Smooth muscle cell (in vitro differentiated cells): ENCODE measurements around the gene KRTAP10-4. TPM values are rescaled to one million over a fixed set of nuclear protein-coding genes. Genes with fewer than 3 reads are reported as not detected.

ENCODE experiments used
- DNase-seq: peaks from one replicate; lab custom pipeline; 2025; ENCODE audit not compliant: unreplicated experiment; lab: John Stamatoyannopoulos, UW
- H2AFZ ChIP-seq: fragments of 200-600 bp; sonication (generic); 2 replicates; pipeline ENCODE4 v1.6.0; 2016; ENCODE audit warnings: antibody characterized with exemption, low read depth, mild to moderate bottlenecking
- H3F3A ChIP-seq: fragments of 200-600 bp; sonication (generic); 2 replicates; pipeline ENCODE4 v1.6.0; 2017; ENCODE audit warnings: antibody characterized with exemption, low read depth
- H3K27ac ChIP-seq: fragments of 200-600 bp; sonication (generic); 2 replicates; pipeline ENCODE4 v1.5.1; 2016; ENCODE audit warnings: low read depth, mild to moderate bottlenecking
- H3K27me3 ChIP-seq: fragments of 200-600 bp; sonication (generic); 2 replicates; pipeline ENCODE4 v1.6.1; 2016; ENCODE audit warnings: low read depth, mild to moderate bottlenecking
- H3K36me3 ChIP-seq: fragments of 200-600 bp; sonication (generic); 2 replicates; pipeline ENCODE4 v1.5.1; 2016; ENCODE audit warnings: low read depth
- H3K4me1 ChIP-seq: fragments of 200-600 bp; sonication (generic); 2 replicates; pipeline ENCODE4 v1.5.1; 2016; ENCODE audit warnings: low read depth
- H3K4me2 ChIP-seq: fragments of 200-600 bp; sonication (generic); 2 replicates; pipeline ENCODE4 v1.6.0; 2016; ENCODE audit warnings: mild to moderate bottlenecking
- H3K4me3 ChIP-seq: fragments of 200-600 bp; sonication (generic); 2 replicates; pipeline ENCODE4 v1.5.1; 2016; ENCODE audit warnings: mild to moderate bottlenecking
- H3K79me2 ChIP-seq: fragments of 200-600 bp; sonication (generic); 2 replicates; pipeline ENCODE4 v1.6.0; 2016; ENCODE audit warnings: low read depth, mild to moderate bottlenecking
- H3K9ac ChIP-seq: fragments of 200-600 bp; sonication (generic); 2 replicates; pipeline ENCODE4 v1.6.0; 2016; ENCODE audit warnings: low read depth
- H3K9me3 ChIP-seq: fragments of 200-600 bp; sonication (generic); replicated peaks from 2 replicates; pipeline ENCODE4 v1.5.1; 2016; ENCODE audit warnings: low read depth
- H4K20me1 ChIP-seq: fragments of 200-600 bp; sonication (generic); 2 replicates; pipeline ENCODE4 v1.6.0; 2016; ENCODE audit warnings: low read depth
- CTCF ChIP-seq: fragments of 200-600 bp; sonication (generic); IDR thresholded peaks from 2 replicates; pipeline ENCODE4 v1.5.1; 2017; ENCODE audit warnings: borderline replicate concordance, mild to moderate bottlenecking, antibody characterized with exemption; ENCODE audit not compliant: insufficient read depth, poor library complexity, severe bottlenecking
- WGBS: methylation state at CpG from one replicate; pipeline ENCODE4 v1.1.7; 2016; ENCODE audit warnings: low lambda C conversion rate; 5-methylcytosine and 5-hydroxymethylcytosine counted together
- polyA plus RNA-seq: library from polyadenylated mRNA; unstranded; fragments of >200 nt; fragmentation: Nextera tagmentation; extraction: Ambion mirVana; gene quantifications from 2 replicates; pipeline ENCODE4 v1.2.1, GENCODE V29; 2016
- total RNA-seq: library from RNA; depleted of rRNA; stranded (reverse); fragments of >200 nt; gene quantifications from 2 replicates; pipeline ENCODE4 v1.2.3, GENCODE V29; 2014

Gene KRTAP10-4
- total and polyA plus RNA-seq, 2 experiments from 2014 or later = not detected

DNA sequence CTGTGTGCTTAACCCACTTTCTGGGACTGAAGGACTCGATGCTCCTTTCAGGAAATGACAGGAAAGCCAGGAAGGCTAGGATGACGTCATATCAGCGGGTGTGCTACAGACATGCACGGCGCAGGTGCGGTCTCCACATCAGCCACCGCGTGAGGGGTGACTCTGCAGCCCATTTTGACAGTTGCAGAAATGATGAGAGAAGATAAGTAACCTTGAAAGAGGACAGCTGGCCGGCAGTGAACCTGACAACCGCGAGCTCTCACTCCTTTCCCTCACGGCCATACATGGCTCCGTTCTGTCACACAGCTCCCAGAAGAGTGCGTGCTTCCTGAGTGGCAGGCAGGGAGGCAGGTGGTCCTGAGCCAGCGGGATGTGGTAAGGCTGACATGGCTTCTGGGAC, 8.5 kb downstream of the KRTAP10-4 start:
- Histone ChIP-seq H3K9me3 (peaks cover 12% of the 10 kb centered on the region), H3K27me3 (no peaks in the 10 kb centered on the region), H3K4me1 (peaks cover 3% of the 10 kb centered on the region), H3K9ac (no peak overlapping the region), H3K79me2 (no peaks in the 10 kb centered on the region), H3K4me3 (no peak overlapping the region), H4K20me1 (no peaks in the 10 kb centered on the region), H3K27ac (no peak overlapping the region), H3F3A (no peaks in the 10 kb centered on the region), H3K36me3 (no peaks in the 10 kb centered on the region), H3K4me2 (no peak overlapping the region), H2AFZ (no peak overlapping the region)
- DNase-seq = no peak
- 80% methylated on average over 15 of the region's 15 CpGs for WGBS
- TF ChIP-seq CTCF = no peak

GRCh38 chr21:44583089-44583799, 9.7 kb downstream of the KRTAP10-4 start:
- Histone ChIP-seq H3K79me2 (no peaks in the 10 kb centered on the region), H4K20me1 (no peaks in the 10 kb centered on the region), H2AFZ (no peak overlapping the region), H3F3A (no peaks in the 10 kb centered on the region), H3K27me3 (no peaks in the 10 kb centered on the region), H3K9me3 (peaks cover 9% of the 10 kb centered on the region), H3K27ac (no peak overlapping the region), H3K36me3 (no peaks in the 10 kb centered on the region), H3K4me2 (no peak overlapping the region), H3K4me1 (peaks cover 3% of the 10 kb centered on the region), H3K9ac (no peak overlapping the region), H3K4me3 (no peak overlapping the region)
- 35% methylated on average over 11 of the region's 11 CpGs for WGBS
- no peak for DNase-seq
- TF ChIP-seq CTCF = no peak

DNA sequence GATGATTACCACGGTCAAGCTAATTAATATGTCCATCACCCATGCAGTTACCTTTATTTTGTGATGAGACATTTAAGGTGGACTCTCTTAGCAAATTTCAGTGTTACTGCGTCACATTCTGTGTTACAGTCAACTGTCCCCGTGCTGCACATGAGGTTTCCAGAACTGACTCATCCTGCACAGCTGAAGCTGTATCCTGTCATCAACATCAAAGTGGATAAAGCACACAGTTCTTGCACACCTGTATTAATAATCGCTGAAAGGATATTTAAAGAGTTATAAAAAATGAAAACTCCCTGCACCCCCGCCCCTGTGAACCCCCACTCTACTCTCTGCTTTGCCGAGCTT, 10.2 kb downstream of the KRTAP10-4 start:
- no peak for TF ChIP-seq CTCF
- H3F3A ChIP-seq = no peaks in the 10 kb centered on the region
- no peak overlapping the region for H3K9ac ChIP-seq
- H3K4me1 ChIP-seq = peaks cover 3% of the 10 kb centered on the region
- H4K20me1 ChIP-seq = no peaks in the 10 kb centered on the region
- no peaks in the 10 kb centered on the region for H3K36me3 ChIP-seq
- H3K27ac ChIP-seq = no peak overlapping the region
- H3K9me3 ChIP-seq = peaks cover 9% of the 10 kb centered on the region
- H3K79me2 ChIP-seq = no peaks in the 10 kb centered on the region
- DNase-seq = no peak
- H3K4me2 ChIP-seq = no peak overlapping the region
- 81% methylated on average over 6 of the region's 6 CpGs for WGBS
- H3K4me3 ChIP-seq = no peak overlapping the region
- no peaks in the 10 kb centered on the region for H3K27me3 ChIP-seq
- no peak overlapping the region for H2AFZ ChIP-seq

- no peak for DNase-seq
- Histone ChIP-seq H3K4me2 (no peak overlapping the region), H2AFZ (no peak overlapping the region), H3K4me1 (peaks cover 3% of the 10 kb centered on the region), H3K9me3 (peaks cover 9% of the 10 kb centered on the region), H3K36me3 (no peaks in the 10 kb centered on the region), H3K9ac (no peak overlapping the region), H3K79me2 (no peaks in the 10 kb centered on the region), H3K27me3 (no peaks in the 10 kb centered on the region), H3K4me3 (no peak overlapping the region), H3F3A (no peaks in the 10 kb centered on the region), H4K20me1 (no peaks in the 10 kb centered on the region), H3K27ac (no peak overlapping the region)
- no peak for TF ChIP-seq CTCF
- 87% methylated on average over 3 of the region's 3 CpGs for WGBS
These were observed 12.4 kb downstream of the KRTAP10-4 start for GRCh38 chr21:44585892-44586291.
